T-helper 1 cell (primary cell): ENCODE results near the gene MAN1C1.
"Not testable (repeated sequence)": the region's sequence is repeated elsewhere in the genome, so short reads cannot be mapped to it uniquely, and the experiment has no call there.

Experiments used
- DNase-seq, 5 donors: peaks; one replicate each; pipeline ENCODE4 v3.0.0-alpha.2; 2012 to 2020

The MAN1C1 gene

GRCh38 chr1:25657883-25658760 is 41.5 kb downstream of the MAN1C1 start:
- DNase-seq: no peak

- DNase-seq: no peak
Observed at GRCh38 chr1:25658791-25659431, 42.3 kb downstream of the MAN1C1 start.

- no peak for DNase-seq
Observed at GRCh38 chr1:25661043-25661815, 44.6 kb downstream of the MAN1C1 start.

- no peak for DNase-seq
Observed at GRCh38 chr1:25662061-25662460, 45.5 kb downstream of the MAN1C1 start.

GRCh38 chr1:25662959-25663358 is 46.4 kb downstream of the MAN1C1 start:
- DNase-seq: not testable (repeated sequence)

- DNase-seq: no peak
Observed at GRCh38 chr1:25664357-25665199, 48.0 kb downstream of the MAN1C1 start.

- DNase-seq: no peak
Observed at GRCh38 chr1:25666460-25666859, 49.9 kb downstream of the MAN1C1 start.

- DNase-seq: peak in 1 of 5 donors; percentile 5
Observed at GRCh38 chr1:25668931-25669573, 52.5 kb downstream of the MAN1C1 start.

GRCh38 chr1:25669781-25670567 is 53.4 kb downstream of the MAN1C1 start:
- no peak for DNase-seq

- DNase-seq: no peak
Observed at GRCh38 chr1:25671929-25672328, 55.3 kb downstream of the MAN1C1 start.

- DNase-seq: no peak
Observed at GRCh38 chr1:25672763-25673409, 56.3 kb downstream of the MAN1C1 start.

- no peak for DNase-seq
Observed at GRCh38 chr1:25673456-25673855, 56.9 kb downstream of the MAN1C1 start.

GRCh38 chr1:25673962-25674806 is 57.6 kb downstream of the MAN1C1 start:
- DNase-seq: no peak

- DNase-seq: no peak
Observed at GRCh38 chr1:25674807-25675084, 58.2 kb downstream of the MAN1C1 start.

- DNase-seq: peak; percentile 12 to 92 (median 54)
Observed at GRCh38 chr1:25675729-25676476, 59.3 kb downstream of the MAN1C1 start.

- no peak for DNase-seq
Observed at GRCh38 chr1:25676488-25676887, 59.9 kb downstream of the MAN1C1 start.

GRCh38 chr1:25677193-25677773 is 60.7 kb downstream of the MAN1C1 start:
- no peak for DNase-seq

- no peak for DNase-seq
Observed at GRCh38 chr1:25679171-25679570, 62.6 kb downstream of the MAN1C1 start.

- no peak for DNase-seq
Observed at GRCh38 chr1:25680701-25681100, 64.1 kb downstream of the MAN1C1 start.
